HG03045 (cell line): Measurements from ENCODE around the gene PLIN1.

Source experiments
- ATAC-seq: cut with Tn5 transposase; IDR thresholded peaks from one replicate; pipeline ENCODE4 v1.9.1; 2021; ENCODE audit warnings: mild to moderate bottlenecking, moderate library complexity; ENCODE audit not compliant: unreplicated experiment

PLIN1 gene

DNA sequence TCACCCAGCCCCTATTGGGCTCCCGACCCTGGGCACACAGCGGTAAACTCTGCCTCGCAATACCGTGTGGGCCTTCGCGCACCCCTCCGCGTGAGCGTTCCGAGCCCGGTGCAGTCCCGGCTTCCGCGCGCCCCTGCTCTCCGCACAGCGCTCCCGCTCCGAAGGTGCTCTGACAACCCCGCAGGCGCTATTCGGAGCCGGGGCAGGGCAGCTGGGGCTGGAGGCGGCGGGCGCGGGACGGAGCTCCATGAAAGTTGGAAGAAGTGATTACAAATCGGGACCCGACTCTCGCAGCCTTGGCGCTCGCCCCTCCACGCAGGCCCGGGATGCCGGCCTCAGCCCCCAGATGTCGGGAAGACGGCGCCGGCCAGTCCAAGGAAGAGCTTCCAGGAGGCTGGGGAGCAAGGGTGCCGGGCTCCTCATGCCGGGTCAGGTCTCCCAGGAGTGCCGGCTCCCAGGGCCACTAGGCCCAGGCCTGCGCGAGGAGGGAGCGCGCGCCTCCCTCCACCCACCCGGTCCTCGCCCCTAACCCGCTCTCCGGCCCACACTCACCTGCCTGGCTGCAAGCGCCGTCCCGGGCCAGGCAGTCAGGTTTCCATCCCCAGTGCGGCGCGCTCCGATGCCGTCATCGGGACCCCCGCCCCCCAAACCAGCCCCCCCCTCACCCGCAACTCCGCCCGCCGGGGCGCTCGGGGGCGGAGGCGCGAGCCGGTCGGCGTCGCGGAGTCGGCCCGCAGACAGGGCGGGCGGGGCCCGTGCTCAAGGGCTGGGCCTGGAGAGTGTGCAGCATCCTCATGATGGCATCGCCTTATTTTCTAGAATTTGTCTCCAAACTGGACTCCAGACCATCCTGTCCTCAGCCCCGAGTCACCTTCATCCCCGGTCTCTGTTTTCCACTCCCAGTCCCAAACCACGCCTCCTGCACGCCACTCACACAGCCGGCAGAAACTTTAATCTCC, 24.0 kb downstream of the PLIN1 start, which contains the start of gene KIF7:
Gene KIF7, minus strand, starts transcription at position 621 of the 959 bp plus-strand sequence. CDS start 2,537 bp downstream, outside the sequence.
- no peak for ATAC-seq

DNA sequence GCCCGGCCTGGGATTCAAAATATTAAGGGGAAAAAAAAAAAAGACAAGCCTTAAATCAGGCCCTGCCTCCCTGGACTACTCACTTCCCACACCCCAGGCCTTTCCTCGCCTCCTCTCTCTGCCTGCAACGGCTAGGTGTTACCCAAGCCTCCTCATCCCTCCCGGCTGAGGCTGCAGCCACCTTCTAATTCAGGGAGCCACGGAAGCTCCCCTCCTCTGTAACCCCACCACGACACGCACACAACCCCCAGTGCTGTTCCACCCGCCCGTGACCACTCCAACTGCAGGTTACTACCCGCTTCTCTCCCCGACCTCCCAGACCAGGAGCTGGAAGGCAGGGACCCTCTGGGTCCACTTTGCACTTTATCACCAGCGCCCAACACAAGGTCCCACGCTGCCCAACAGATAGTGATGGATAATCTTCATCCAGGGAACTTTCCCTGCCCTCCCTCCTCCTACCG, 24.8 kb downstream of the PLIN1 start:
- no peak for ATAC-seq

DNA sequence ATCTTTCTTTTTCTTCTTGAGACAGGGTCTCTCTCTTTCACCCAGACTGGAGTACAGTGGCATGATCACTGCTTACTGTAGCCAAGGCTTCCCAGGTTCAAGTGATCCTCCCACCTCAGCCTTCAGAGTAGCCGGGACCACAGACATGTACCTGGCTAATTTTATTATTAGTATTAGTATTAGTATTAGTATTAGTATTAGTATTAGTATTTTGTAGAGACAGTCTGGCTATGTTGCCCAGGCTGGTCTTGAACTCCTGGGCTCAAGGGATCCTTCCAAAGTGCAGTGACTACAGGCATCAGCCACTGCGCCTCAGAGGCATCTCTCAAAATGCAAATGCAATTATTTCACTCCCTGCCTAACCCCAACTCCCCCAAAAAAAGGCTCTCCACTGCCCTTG, 25.6 kb downstream of the PLIN1 start:
- no peak for ATAC-seq

DNA sequence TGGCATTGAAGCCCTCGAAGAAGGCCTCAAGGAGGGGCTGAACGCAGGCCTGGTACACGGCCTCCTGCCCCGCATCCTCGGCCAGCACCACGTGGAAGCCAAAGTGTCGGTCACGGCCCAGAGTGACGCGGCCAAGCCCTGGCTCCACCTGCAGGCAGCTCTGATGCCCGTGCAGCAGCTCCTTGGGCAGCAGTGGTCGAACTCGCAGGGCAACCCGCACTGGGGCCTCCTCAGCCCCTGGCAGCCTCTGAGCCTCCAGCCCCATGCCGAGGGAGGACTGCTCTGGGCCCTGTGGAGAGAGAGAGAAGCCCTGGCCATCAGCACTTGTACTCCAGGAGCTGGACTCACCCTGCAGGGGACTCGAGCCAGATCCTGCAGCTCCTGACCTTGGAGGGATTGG, 26.5 kb downstream of the PLIN1 start:
- no peak for ATAC-seq

DNA sequence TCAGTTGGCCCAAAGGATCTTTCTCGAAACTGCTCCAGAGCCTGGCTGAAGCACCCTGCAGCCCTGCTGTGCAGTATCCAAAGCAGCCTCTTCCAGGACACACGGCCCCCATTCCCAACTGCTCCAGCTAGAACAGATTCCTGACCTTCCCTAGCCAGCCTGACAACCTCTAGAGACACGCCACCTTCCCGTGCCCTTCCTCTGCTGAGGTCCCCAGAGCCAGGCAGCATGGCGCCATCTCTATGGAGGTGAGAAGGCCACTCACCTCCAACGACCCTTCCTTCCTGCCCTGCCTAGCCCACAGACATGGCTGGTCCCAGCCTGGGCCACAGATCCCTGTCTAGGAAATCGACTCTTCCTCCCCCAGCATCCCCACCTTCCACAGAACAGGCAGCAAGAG, 27.0 kb downstream of the PLIN1 start:
- no peak for ATAC-seq

DNA sequence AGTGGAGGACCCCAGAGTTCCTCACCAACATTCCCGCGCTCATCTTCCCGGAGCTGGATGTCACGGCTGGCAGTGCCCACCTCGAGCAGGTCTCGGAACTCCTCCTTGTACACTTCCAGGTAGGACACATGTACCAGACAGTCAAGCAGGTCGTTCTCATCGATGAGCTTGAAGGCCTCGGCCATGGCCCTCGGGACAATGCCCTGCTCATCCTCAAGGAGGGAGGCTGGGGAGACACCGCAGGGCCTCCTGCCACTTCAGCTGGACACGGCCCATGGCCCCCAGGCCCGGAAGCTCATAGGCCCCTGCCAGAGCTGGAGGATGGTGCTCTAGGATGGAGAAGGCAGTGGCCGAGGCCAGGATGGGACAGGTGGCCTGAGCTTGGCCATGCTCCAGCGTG, 29.5 kb downstream of the PLIN1 start:
- ATAC-seq = no peak

DNA sequence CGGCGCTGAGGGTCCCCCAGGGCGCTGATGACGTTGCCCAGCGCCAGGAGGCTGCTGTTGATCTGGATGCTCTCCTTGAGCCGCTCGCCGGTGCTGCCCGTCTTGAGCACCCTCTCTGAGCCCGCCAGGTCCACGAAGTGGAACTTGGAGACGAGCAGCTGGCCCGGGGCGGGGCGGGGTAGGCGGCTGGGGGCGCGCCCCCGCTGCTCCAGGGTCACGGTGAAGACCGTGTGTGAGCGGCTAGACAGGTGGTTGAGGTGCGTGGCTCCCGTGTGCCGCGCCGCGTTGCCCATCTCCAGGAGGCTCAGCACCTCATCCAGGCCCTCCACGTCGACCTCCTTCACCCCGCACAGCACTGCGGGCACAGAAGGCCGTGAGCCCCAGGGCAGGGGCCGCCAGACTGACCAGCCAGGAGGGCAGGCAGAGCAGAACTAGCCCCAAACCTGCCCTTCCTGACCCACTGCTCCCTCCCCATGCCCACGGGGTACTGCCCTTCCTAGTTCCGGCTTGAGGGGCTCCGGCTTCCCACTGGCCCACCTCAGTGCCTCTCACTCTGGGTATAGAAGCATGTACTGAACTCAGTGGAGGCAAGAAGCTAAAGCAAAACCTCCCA, 30.0 kb downstream of the PLIN1 start:
- ATAC-seq = no peak

DNA sequence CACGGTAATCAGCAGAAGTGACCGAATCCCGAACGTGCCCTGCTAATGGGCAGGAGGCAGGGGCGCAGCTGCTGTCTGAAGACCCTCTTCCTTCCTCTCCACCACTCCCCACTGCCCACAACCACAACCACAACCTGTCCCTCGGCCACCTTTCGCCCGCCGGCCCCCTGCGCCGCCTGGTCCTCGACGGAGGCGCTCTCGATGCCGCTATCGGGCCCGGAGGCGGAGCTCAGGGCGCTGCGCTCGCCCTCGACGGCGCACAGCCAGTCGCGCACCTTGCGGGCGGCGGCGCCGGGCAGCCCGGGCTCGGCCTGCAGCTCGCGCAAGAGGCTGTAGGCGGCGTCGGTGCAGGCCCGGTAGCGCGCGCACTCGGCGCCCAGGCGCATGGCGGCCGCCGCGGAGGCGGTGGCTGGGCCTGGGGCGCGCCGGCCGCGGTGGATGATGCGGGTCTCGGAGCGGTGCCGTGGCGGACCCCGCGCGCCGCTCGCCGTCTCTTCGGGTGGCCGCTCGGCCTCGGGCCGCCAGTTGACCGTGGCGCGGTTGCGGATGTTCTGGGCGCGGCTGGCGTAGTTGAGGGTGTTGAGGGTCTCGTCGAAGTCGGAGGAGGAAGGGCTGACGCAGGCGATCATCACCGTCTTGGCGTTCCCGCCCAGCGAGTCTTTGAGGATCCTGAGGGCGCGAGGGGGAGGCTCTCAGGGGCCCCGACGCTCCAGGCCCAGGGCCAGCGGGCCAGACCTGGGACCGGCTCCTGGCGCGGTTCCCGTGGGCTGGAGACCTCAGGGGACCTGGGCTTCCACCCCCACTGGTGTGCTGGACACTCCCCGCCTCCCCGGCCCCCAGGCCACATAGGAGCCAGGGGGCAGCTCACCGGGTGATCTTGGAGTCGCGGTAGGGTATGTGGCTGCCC, 30.8 kb downstream of the PLIN1 start:
- no peak for ATAC-seq

DNA sequence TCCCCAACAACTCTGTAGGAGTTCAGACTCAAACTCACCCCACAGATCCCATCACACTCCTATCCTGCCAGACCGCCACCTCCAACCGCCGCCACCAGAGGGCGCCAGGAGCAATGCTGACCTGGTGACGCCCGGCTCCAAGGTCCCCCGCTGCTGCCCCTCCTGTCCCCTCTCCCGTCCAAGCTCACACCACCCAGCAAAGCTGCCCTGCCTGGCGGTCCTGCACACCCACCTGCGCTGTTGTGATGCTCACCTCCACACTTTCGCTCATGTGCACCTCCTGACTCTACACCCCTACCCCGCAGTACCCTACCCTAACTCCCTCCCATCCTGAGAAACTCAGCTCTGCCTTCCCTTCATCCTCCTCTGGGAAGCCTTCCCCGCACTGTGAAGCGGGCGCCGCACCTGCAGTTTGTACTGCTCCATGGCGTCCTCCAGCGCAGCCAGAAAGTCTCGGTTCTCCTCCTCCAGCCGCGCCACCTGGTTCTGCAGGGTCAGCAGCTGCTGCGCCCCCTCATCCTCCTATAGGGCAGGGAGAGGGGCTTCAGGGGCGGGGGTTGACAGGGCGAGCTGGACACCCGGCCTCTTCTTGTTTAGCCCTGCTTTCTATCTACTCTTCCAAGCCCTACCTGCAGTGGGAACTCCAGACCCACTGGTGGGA, 31.8 kb downstream of the PLIN1 start:
- ATAC-seq = no peak

DNA sequence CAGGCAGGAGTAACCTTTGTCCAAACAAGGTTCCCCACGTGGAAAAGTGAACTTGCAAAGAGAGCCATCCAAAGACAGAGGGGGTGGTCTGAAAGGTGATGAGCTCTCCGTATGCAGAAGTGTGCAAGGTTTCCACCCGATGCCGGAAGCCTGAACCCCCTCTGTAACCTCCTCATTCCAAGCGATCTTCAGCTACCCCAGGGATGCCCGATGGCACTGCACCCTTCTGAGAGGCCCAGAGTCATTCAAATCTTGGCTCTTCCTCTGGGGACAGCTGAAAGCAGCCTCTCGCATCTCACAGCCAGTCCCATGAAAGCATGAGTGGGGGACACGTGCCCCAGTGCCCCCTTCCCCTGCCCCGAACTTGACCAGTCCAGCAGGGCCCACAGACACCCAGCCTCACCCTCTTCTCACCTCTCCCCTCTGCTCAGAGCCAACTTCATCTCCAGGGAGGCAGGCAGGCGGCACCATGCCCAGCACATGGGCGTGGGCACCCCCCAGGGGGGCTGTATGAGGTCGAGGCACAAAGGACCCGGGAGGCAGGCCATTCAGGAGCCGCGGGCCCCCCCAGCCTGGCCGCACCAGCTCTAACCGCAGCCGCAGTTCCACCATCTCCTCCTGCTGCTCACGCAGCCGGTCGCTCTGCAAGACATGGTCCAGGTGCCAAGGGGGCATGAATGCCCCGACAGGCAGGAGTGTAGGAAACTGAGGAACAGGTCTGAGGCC, 32.6 kb downstream of the PLIN1 start:
- no peak for ATAC-seq

DNA sequence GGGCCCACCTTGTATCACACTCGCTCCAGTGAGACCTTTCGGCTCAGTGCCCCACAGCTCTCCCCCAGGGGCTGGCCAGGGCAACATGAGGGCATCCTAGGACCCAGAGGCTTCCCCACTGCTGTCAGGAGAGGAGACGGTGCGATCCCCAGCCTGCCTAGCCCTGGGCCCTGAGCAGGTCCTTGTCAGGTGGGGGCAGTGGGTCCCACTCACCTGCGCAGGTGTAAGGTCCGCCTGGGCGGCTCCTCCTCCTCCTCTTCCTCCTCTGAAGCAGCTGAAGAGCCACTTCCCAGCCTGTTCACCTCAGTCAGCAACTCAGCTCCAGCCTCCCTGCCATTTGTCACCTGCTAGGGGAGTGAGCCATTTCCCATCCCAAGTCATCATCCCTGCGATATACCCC, 33.5 kb downstream of the PLIN1 start:
- ATAC-seq = no peak

DNA sequence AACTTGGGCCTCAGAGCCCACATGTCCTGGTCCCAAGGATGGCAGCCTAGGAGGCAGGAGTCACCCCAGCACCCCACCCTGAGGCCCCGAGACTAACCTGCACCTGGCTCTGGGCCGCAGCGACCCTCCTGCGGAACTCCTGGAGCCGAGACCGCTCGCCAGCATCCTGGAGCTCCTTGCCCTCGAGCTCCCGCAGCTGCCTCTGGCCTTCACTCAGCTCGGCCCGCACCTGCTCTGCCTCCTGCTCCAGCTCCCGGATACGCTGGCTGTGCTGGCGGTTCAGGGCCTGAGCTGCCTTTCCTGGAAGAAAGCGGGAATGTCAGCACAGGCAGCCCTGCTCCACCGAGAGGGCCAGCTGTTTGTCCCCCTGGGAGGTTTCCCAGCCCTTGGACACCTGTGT, 37.1 kb downstream of the PLIN1 start:
- ATAC-seq = no peak

DNA sequence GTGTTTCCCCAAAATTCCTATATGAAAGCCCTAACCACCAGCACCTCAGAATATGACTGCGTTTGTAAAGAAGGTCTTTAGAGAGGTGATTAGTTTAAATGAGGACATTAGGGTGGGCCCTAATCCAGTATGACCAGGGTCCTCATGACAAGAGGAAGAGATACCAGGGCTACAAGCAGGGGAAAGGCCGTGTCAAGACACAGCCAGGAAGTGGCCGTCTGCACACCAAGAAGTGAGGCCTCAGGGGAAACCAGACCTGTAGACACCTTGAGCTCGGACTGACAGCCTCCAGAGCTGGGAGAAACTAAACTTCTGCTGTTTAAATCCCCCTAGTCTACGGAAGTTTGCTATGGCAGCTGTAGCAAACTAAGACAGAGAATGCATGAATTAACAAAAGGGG, 38.1 kb downstream of the PLIN1 start:
- no peak for ATAC-seq

DNA sequence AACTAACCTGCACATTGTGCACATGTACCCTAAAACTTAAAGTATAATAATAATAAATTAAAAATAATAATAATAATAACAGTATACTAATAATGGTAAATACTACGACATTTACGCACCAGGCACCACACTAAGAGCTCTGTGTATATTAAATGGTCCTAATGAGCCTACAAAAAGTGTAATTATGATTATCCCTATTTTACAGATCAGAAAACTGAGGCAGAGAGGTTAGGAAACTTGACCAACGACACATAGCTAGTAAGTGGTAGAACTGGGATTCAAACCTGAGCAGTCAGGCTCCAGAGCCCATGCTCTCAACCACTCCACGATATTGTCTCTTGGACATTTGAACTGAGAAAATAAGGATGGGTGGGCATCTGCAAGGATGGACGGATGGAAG, 38.9 kb downstream of the PLIN1 start:
- no peak for ATAC-seq

DNA sequence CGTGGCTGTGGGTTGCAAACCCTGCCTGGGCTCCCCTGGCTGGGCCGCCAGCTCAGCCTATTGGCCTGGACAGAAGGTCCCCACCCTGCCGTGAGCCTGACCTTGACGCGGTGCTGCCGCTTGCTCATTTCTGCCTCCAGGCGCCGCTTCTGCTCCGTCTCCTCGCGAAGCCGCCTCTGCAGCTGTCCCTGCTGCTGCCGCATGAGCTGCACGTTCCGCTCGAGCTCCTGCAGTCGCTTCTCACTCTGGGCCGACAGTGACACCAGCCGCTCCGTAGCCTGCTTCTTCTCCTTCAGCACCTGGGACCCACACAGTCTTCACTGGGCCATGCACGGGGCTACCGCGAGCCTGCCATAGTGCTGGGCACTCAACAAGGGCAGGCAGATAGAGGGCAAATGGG, 45.6 kb downstream of the PLIN1 start:
- no peak for ATAC-seq

DNA sequence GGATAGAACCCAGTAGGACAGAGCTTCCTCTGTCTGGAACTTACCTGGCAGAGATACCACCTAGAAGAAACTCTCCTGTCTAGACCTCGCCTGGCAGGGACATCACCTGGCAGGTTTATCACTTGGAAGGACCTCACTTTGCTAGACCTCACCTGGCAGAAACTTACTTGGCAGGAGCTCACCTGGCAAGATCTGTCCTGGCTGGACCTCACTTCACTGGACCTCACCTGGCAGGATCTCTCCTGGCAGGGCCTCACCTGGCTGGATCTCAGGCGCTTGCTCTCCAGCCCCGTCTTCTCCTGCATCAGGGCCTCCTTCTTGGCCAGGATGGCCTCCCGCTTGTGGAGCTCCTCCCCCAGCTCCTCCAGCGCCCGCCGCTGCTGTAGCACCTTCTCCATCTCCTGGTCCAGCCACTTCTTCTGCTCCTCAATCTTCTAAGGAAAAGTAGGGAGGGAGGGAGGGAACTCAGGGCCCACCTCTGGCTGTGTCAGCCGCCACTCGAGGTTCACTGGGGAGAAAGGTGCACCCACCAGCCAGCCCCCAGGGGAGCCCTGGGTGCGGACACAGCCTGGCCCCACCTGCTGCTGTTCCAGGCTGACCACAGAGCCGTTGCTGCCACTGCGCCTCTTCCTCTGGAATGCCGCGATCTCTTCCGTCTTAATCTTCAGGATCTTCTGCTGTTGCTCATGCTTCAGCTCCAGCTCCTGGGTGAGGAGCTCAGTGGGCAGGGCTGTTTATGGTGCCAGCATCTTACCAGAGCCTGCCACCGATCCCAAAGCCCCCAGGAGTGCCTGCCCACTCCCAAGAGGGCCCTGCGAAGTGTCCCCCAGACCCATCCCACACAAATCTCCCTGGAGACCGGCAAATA, 46.4 kb downstream of the PLIN1 start:
- ATAC-seq = no peak

DNA sequence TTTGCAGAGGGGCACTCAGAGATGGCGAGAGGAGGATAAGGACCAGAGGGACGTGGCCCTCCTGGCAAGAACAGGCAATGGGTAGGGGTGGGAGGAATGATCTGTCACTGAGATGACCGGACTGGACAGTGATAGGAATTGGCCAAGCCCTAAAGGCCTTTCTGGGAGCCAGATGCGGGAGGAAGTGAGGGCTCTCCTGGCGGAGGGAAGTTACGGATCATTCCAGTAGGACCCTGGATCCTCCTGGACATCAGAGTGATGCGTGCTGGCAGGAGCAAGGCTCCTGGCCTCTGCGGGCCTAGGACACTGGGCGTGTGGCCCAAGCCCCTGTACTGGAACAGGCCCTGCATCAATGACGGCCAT, 47.3 kb downstream of the PLIN1 start:
- ATAC-seq = no peak

DNA sequence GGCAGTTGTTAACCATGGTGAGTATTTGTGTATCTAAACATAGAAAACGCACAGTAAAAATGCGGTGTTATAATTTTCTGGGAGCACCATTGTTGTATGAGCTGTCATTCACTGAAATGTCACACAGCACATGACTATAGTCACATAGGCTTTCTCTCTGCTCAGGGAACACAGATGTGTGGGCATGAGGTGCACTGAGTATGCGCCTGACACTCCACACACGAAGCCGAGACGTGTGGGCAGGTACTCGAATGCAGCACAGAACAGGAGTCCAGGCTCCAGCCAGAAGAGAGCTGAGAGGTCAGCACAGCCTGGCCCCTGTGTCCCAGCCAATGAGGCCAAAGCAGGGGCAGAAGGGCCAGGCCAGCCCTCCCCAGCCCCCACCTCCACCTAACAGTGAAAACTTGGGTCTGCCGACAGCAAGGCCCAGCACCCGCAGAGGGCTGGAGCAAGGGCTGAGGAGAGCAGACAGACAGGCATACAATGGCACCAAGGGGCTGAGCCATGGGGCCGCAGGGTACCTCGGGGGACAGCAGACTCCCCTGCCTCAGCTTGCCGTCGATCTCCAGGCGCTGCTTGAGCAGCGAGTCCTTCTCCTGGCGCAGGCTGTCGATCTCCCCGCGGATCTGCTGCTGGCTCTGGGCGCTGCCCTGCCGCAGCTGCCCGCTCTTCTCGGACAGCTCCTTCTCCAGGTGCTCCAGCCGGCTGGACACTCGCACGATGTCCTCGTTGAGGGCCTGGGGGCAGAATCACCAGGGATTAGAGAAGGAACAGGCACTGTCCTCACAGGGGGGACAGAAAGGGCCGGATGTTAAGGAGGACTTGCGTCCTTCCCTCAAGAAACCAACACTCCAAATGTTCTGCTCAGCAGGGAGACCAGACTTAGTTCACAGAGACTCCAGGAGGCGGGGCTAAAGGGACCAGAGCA, 47.9 kb downstream of the PLIN1 start:
- no peak for ATAC-seq
